IMR-90 (cell line): ENCODE results near the gene NPW. TPM values are rescaled to one million over a fixed set of nuclear protein-coding genes. Genes with fewer than 3 reads are reported as not detected.

ENCODE experiments used
- ATAC-seq: fragments of 200-7000 bp; cut with Tn5 transposase; 2 replicates; pipeline ENCODE4 v1.9.1; 2020; ENCODE audit warnings: low read depth, mild to moderate bottlenecking, moderate library complexity
- BruUV-seq: library from RNA; stranded (reverse); fragments of 400-500 nt; replicated peaks from 2 replicates; lab custom pipeline; 2021; lab: Mats Ljungman, UMichigan
- CTCF ChIA-PET: fragments of 300-600 bp; formaldehyde crosslinking; extraction: SDS; loops from one replicate; lab custom pipeline; 2021; ENCODE audit warnings: antibody characterized with exemption; lab: Yijun Ruan, JAX
- POLR2A ChIA-PET: fragments of 300-600 bp; sonication (Branson Sonifier 250); formaldehyde crosslinking; loops from one replicate; lab custom pipeline; 2022; ENCODE audit warnings: antibody characterized with exemption; ENCODE audit not compliant: unreplicated experiment; lab: Charles Lee
- DNase-seq: peaks from one replicate; pipeline ENCODE4 v3.0.0; 2013
- H2AFZ ChIP-seq: replicated peaks from 2 replicates; pipeline ENCODE3; 2013; ENCODE audit warnings: low read length, mild to moderate bottlenecking; ENCODE audit not compliant: poor library complexity
- H2AK5ac ChIP-seq: 2 replicates; pipeline ENCODE4 v1.6.1; 2013; ENCODE audit warnings: low read depth, low read length, inconsistent platforms
- H2AK9ac ChIP-seq: replicated peaks from 2 replicates; pipeline ENCODE3; 2013; ENCODE audit warnings: mild to moderate bottlenecking, low read depth, low read length, moderate library complexity; ENCODE audit not compliant: poor library complexity
- H2BK120ac ChIP-seq: 2 replicates; pipeline ENCODE4 v1.6.1; 2013; ENCODE audit warnings: low read depth, low read length, inconsistent platforms
- H2BK15ac ChIP-seq: 3 replicates; pipeline ENCODE4 v1.6.1; 2013; ENCODE audit warnings: low read depth, low read length, inconsistent platforms
- H2BK20ac ChIP-seq: 2 replicates; pipeline ENCODE4 v1.6.1; 2013; ENCODE audit warnings: low read depth, mild to moderate bottlenecking, inconsistent platforms, low read length, moderate library complexity
- H2BK5ac ChIP-seq: 2 replicates; pipeline ENCODE4 v1.6.1; 2013; ENCODE audit warnings: mild to moderate bottlenecking, low read depth, low read length, inconsistent platforms; ENCODE audit not compliant: poor library complexity, severe bottlenecking
- H3K14ac ChIP-seq: replicated peaks from 2 replicates; pipeline ENCODE4 v1.6.1; 2013; ENCODE audit warnings: low read depth, low read length, inconsistent platforms
- H3K18ac ChIP-seq: 2 replicates; pipeline ENCODE4 v1.6.1; 2013; ENCODE audit warnings: low read depth, low read length, control low read depth
- H3K23ac ChIP-seq: 2 replicates; pipeline ENCODE4 v1.6.1; 2013; ENCODE audit warnings: low read depth, low read length, inconsistent platforms
- H3K27ac ChIP-seq: 2 replicates; pipeline ENCODE4 v1.5.1; 2013; ENCODE audit warnings: mild to moderate bottlenecking, control low read depth, low read length; ENCODE audit not compliant: insufficient read depth
- H3K27me3 ChIP-seq: 2 replicates; pipeline ENCODE4 v1.6.1; 2013; ENCODE audit warnings: low read length; ENCODE audit not compliant: control insufficient read depth, insufficient read depth
- H3K36me3 ChIP-seq: 2 replicates; pipeline ENCODE4 v1.6.1; 2013; ENCODE audit warnings: low read length, mixed read lengths; ENCODE audit not compliant: control insufficient read depth, insufficient read depth
- H3K4ac ChIP-seq: 2 replicates; pipeline ENCODE4 v1.6.1; 2013; ENCODE audit warnings: low read depth, low read length, inconsistent platforms
- H3K4me1 ChIP-seq: 2 replicates; pipeline ENCODE4 v1.6.1; 2013; ENCODE audit warnings: low read length, mixed read lengths; ENCODE audit not compliant: control insufficient read depth, insufficient read depth
- H3K4me2 ChIP-seq: 2 replicates; pipeline ENCODE4 v1.6.1; 2013; ENCODE audit warnings: low read depth, mild to moderate bottlenecking, control low read depth, low read length, moderate library complexity
- H3K4me3 ChIP-seq: 2 replicates; pipeline ENCODE4 v1.5.1; 2013; ENCODE audit warnings: low read depth, mild to moderate bottlenecking, control low read depth, low read length, moderate library complexity; ENCODE audit not compliant: insufficient read depth
- H3K56ac ChIP-seq: 2 replicates; pipeline ENCODE4 v1.6.1; 2013; ENCODE audit warnings: low read length, inconsistent platforms; ENCODE audit not compliant: insufficient read depth; ENCODE audit errors: extremely low read depth
- H3K79me1 ChIP-seq, 2 experiments: 2 replicates each; pipeline ENCODE4 v1.6.1; 2013; ENCODE audit warnings: low read length in 2 of 2, inconsistent platforms in 1 of 2, low read depth in 1 of 2
- H3K9ac ChIP-seq: 2 replicates; pipeline ENCODE4 v1.6.1; 2013; ENCODE audit warnings: low read depth, low read length, control low read depth
- H3K9me1 ChIP-seq: 2 replicates; pipeline ENCODE4 v1.6.1; 2013; ENCODE audit warnings: low read length, inconsistent platforms; ENCODE audit not compliant: insufficient read depth
- H3K9me3 ChIP-seq: 2 replicates; pipeline ENCODE4 v1.6.1; 2013; ENCODE audit warnings: low read length; ENCODE audit not compliant: control insufficient read depth, insufficient read depth
- H4K20me1 ChIP-seq: 2 replicates; pipeline ENCODE4 v1.6.1; 2013; ENCODE audit warnings: low read length, inconsistent platforms; ENCODE audit not compliant: insufficient read depth
- H4K5ac ChIP-seq: 2 replicates; pipeline ENCODE4 v1.6.1; 2013; ENCODE audit warnings: mild to moderate bottlenecking, low read depth, low read length, control low read depth
- H4K8ac ChIP-seq, 2 experiments: 2 replicates each; pipeline ENCODE4 v1.6.1; 2013; ENCODE audit warnings: low read depth in 2 of 2, low read length in 2 of 2, control low read depth in 1 of 2, inconsistent platforms in 1 of 2
- H4K91ac ChIP-seq: 2 replicates; pipeline ENCODE4 v1.6.1; 2013; ENCODE audit warnings: low read depth, low read length, inconsistent platforms; ENCODE audit not compliant: insufficient read depth
- BHLHE40 ChIP-seq: fragments of 150-350 bp; IDR thresholded peaks from 2 replicates; pipeline ENCODE4 v1.6.1; 2016; ENCODE audit warnings: mild to moderate bottlenecking, low read depth, low read length
- CEBPB ChIP-seq: IDR thresholded peaks from 2 replicates; pipeline ENCODE4 v1.6.1; 2012; ENCODE audit warnings: low read depth, low read length, improper control_type of control experiment
- CHD1 ChIP-seq: IDR thresholded peaks from 2 replicates; pipeline ENCODE4 v1.6.1; 2012; ENCODE audit warnings: low read depth, low read length, improper control_type of control experiment
- FOS ChIP-seq: fragments of 150-350 bp; IDR thresholded peaks from 2 replicates; pipeline ENCODE4 v1.6.1; 2016; ENCODE audit warnings: low read depth, low read length
- MAFK ChIP-seq: IDR thresholded peaks from 2 replicates; pipeline ENCODE4 v1.6.1; 2012; ENCODE audit warnings: low read depth, low read length, improper control_type of control experiment
- MAZ ChIP-seq: IDR thresholded peaks from 2 replicates; pipeline ENCODE4 v1.6.1; 2012; ENCODE audit warnings: low read depth, mild to moderate bottlenecking, low read length, improper control_type of control experiment, moderate library complexity, borderline replicate concordance
- MXI1 ChIP-seq: IDR thresholded peaks from 2 replicates; pipeline ENCODE4 v1.6.1; 2012; ENCODE audit warnings: low read depth, mild to moderate bottlenecking, low read length, moderate library complexity, borderline replicate concordance
- NFE2L2 ChIP-seq: fragments of 150-350 bp; IDR thresholded peaks from 2 replicates; pipeline ENCODE4 v1.6.1; 2016; ENCODE audit warnings: low read depth, mild to moderate bottlenecking, low read length
- POLR2A ChIP-seq: IDR thresholded peaks from 2 replicates; pipeline ENCODE4 v1.6.1; 2012; ENCODE audit warnings: mild to moderate bottlenecking, low read depth, low read length
- RAD21 ChIP-seq: IDR thresholded peaks from 2 replicates; pipeline ENCODE4 v1.6.1; 2012; ENCODE audit warnings: low read length, improper control_type of control experiment
- RFX5 ChIP-seq: IDR thresholded peaks from 2 replicates; pipeline ENCODE4 v1.8.0; 2012; ENCODE audit warnings: low read depth, mild to moderate bottlenecking, low read length, moderate library complexity
- SMC3 ChIP-seq: fragments of 150-350 bp; IDR thresholded peaks from 2 replicates; pipeline ENCODE4 v1.6.1; 2016; ENCODE audit warnings: low read depth, mild to moderate bottlenecking, antibody characterized with exemption, low read length, moderate library complexity
- WGBS, 2 experiments: methylation state at CpG; one replicate each; pipeline versions ENCODE4 v1.1.5 to v1.1.7; 2013; ENCODE audit warnings: missing lambda C conversion rate in 2 of 2; ENCODE audit not compliant: insufficient read length in 1 of 2; ENCODE audit errors: extremely low coverage in 2 of 2; 5-methylcytosine and 5-hydroxymethylcytosine counted together
- dilution Hi-C: fragments of 300-500 bp; cut with HindIII; formaldehyde crosslinking; loops from one replicate; pipeline ENCODE4 v1.14.3; 2018; ENCODE audit warnings: low sequenced_read_pairs; ENCODE audit not compliant: unreplicated experiment
- in situ Hi-C: fragments of 300-500 bp; cut with MboI; formaldehyde crosslinking; loops from 3 replicates; pipeline ENCODE4 v1.14.3; 2019; ENCODE audit warnings: low sequenced_read_pairs, inconsistent platforms, mixed read lengths
- intact Hi-C: fragments of 100-400 bp; cut with micrococcal nuclease; formaldehyde crosslinking; loops from 2 replicates; pipeline ENCODE4 v1.10.0; 2022
- polyA plus RNA-seq, 3 experiments: library from polyadenylated mRNA; depleted of rRNA; stranded (reverse); fragments of >200 nt; gene quantifications; 2 replicates each; pipeline ENCODE4 v1.2.3, GENCODE V29; 2012; ENCODE audit warnings: low replicate concordance in 1 of 3
- total RNA-seq: library from RNA; depleted of rRNA; stranded (reverse); fragments of >200 nt; gene quantifications from 2 replicates; pipeline ENCODE4 v1.2.3, GENCODE V29; 2012
- TF ChIP-seq, protein P1 (sequence below): fragments of 150-350 bp; IDR thresholded peaks from 2 replicates; pipeline ENCODE4 v1.6.1; 2017; ENCODE audit warnings: mild to moderate bottlenecking, antibody characterized with exemption, low read length, low read depth
- TF ChIP-seq, protein P2 (sequence below): fragments of 150-350 bp; IDR thresholded peaks from 2 replicates; pipeline ENCODE4 v1.6.1; 2016; ENCODE audit warnings: low read depth, mild to moderate bottlenecking, low read length, moderate library complexity, borderline replicate concordance

Gene NPW
- total and polyA plus RNA-seq, 2 of the 4 experiments (the other 2 are of a cell fraction) = 0.18 to 2.0 TPM

DNA sequence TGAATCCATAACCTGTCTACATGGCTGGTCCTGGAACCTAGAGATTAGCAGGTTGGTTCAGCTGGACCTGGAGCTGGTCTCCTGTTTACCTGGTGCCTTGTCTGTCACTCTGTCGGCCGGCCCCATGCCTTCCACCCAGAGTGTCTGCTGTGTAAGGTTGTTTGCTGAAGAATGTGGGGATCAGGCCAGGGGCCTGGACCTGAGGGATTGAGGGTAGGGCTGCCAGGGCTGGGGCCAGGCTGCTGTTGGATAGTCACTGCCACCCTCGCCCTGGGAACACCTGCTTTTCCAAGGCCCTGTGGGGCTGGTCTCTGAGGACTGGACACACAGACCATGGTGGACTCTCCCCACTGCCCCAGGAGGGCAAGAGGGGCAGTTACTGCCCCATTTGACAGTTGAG, 8.6 kb downstream of the NPW start (continued):
- TF ChIP-seq, protein P1, sequence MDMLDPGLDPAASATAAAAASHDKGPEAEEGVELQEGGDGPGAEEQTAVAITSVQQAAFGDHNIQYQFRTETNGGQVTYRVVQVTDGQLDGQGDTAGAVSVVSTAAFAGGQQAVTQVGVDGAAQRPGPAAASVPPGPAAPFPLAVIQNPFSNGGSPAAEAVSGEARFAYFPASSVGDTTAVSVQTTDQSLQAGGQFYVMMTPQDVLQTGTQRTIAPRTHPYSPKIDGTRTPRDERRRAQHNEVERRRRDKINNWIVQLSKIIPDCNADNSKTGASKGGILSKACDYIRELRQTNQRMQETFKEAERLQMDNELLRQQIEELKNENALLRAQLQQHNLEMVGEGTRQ = no peak
- no peak for TF ChIP-seq POLR2A
- TF ChIP-seq MAFK = no peak
- no peak for TF ChIP-seq NFE2L2
- TF ChIP-seq MXI1 = no peak

DNA sequence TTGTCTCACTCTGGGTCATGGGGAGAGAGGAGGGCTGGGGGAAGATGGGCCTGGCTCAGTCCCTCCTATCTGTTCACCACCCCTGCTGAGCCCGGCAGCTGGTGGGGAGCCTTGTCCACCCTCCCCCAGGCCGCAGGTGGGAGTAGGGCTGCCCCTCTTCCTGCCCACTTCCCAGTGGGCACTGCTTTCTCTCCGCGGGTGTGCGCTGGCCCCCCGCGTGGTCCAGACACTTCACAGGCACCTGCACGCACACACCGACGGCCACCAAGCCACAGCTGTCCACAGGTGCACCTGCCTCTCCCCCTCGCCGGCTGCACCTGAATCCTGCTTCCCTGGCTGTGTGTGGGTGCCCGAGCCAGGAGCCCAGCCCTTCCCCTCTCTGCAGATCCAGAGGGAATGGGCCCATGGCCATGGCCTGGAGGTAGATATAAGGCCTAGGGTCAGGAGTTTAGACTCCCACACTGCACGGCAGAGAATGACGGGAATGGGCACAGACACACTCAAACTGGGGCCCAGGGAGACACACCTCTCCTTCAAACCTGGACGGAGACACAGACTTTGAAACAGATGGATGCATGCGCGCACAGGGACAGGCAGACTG, 9.1 kb downstream of the NPW start:
- intact Hi-C loops = no loop called here
- Histone ChIP-seq H2BK5ac (no peak overlapping the region), H3K9me3 (no peaks in the 10 kb centered on the region), H3K4ac (no peak overlapping the region), H2BK20ac (no peak overlapping the region), H2AK5ac (peak overlapping the region; percentile 99), H3K9me1 (peaks cover 9% of the 10 kb centered on the region), H3K27me3 (no peaks in the 10 kb centered on the region), H4K20me1 (peaks cover 15% of the 10 kb centered on the region), H3K9ac (peak overlapping the region; percentile 80), H3K36me3 (peaks cover 19% of the 10 kb centered on the region), H2BK120ac (no peak overlapping the region), H2AFZ (no peak overlapping the region), H3K4me2 (peak overlapping the region; percentile 96), H3K23ac (no peak overlapping the region), H3K79me1 (peaks cover 8 to 59% of the 10 kb centered on the region in 2 experiments), H3K14ac (no peak overlapping the region), H3K18ac (no peak overlapping the region), H3K4me3 (peak overlapping the region; percentile 70; the same call in 1 of the 2 replicates), H3K27ac (no peak overlapping the region), H4K91ac (no peak overlapping the region), H4K8ac (no peak overlapping the region), H4K5ac (no peak overlapping the region), H2AK9ac (peak overlapping the region; percentile 77), H2BK15ac (no peak overlapping the region), H3K4me1 (peaks cover 29% of the 10 kb centered on the region), H3K56ac (no peak overlapping the region)
- WGBS, 2 experiments = 85% methylated on average over 3 of the region's 18 CpGs; no CpG with 5 or more reads in 1 of the 2 experiments
- dilution Hi-C loops = no loop called here
- POLR2A ChIA-PET = no interaction called here
- DNase-seq (no peak), ATAC-seq (no peak)
- CTCF ChIA-PET = interaction anchor here (1.3 kb wide), 1 partner anchor 25 kb away, joined by 5 read pairs; no protein-coding TSS in a partner anchor
- BruUV-seq = no TSS peak
- in situ Hi-C loops = no loop called here
- no peak for TF ChIP-seq MAZ
- TF ChIP-seq MAFK = no peak
- TF ChIP-seq RFX5 = no peak
- no peak for TF ChIP-seq RAD21
- no peak for TF ChIP-seq BHLHE40
- no peak for TF ChIP-seq CHD1
- no peak for TF ChIP-seq SMC3
- TF ChIP-seq POLR2A = no peak
- TF ChIP-seq, protein P1 = no peak
- TF ChIP-seq CEBPB = no peak
- TF ChIP-seq NFE2L2 = no peak
- TF ChIP-seq, protein P2, sequence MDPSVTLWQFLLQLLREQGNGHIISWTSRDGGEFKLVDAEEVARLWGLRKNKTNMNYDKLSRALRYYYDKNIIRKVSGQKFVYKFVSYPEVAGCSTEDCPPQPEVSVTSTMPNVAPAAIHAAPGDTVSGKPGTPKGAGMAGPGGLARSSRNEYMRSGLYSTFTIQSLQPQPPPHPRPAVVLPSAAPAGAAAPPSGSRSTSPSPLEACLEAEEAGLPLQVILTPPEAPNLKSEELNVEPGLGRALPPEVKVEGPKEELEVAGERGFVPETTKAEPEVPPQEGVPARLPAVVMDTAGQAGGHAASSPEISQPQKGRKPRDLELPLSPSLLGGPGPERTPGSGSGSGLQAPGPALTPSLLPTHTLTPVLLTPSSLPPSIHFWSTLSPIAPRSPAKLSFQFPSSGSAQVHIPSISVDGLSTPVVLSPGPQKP = no peak
- no peak for TF ChIP-seq MXI1
- no peak for TF ChIP-seq FOS
